Measurements from ENCODE around the gene SLC39A1.

The SLC39A1 gene

DNA sequence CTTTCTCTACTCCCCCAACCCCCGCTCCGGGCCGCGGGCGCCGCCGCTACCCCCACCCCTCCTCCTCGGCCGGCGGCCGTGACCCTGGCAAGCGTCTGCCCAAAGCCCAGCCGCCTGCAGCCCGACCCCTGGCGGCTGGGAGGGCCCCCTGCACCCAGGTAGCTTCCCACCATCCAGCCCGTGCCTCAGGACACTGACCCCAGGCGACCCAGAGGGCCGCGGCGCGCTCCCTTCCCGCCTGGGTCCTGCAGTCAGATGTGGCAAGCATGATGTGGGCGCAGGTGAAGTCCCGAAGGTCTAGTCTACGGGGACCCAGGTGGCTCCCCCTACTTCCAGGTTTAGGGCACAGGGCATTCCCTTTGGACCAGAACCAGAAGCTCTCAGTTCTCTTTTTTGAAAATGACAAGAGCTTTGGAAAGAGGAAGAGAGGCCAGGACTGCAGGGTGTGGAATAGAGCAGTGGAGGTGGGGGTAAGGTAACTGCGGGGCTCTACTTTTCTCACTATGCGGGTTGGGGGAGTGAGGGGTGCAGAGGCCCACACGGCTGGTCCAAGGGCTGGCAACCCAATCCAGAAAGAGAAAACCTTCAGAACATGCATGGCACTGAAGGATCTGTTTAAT is 16.6 kb downstream of the SLC39A1 start, which contains the start of gene DENND4B:
DENND4B (minus strand) TSS at position 97 of the 620 bp plus-strand sequence. CDS start 2,344 bp downstream, outside the sequence.
- no peak for DNase-seq (ENCODE audit: low read depth)

DNA sequence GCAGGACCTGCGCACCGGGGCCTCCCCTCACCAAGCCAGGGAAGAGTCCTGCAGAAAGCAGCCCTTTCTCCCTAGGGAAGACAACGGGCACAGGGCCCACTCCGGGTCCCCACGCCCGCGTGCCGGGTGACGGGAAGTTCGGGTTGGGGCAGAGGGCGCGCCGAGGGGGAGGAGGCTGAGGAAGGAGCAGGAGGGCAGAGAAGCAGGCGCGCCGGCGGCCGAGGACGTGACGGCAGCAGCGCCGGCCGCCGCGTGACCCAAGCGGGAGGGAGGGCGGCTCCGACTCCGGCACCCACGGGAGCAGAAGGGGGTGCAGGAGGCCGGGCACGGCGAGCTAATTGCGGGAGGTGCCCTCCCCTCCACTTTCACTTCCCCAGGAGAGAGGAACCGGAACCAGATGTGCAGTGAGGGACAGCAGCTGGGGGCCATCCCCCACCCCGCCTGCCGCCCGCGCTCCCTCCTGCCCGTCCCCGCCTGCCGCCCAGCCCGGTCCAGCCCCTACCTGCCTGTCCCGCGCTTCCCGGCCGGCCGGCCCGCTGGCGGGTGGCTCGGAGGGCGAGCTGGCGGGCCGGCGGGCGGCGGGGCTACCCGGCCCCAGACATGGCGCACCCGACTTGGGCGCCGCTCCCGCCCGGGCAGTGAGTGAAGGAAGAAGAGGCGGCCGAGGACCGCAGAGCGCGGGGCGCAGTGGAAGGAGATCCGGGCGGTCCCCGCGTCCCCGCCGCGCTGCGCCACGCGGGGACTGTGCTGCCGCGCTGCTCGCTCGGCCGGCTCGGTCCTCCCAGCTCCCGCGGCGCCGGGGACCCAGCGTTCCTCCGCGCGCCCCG is 17.3 kb downstream of the SLC39A1 start:
- DNase-seq (ENCODE audit: low read depth) = no peak

DNA sequence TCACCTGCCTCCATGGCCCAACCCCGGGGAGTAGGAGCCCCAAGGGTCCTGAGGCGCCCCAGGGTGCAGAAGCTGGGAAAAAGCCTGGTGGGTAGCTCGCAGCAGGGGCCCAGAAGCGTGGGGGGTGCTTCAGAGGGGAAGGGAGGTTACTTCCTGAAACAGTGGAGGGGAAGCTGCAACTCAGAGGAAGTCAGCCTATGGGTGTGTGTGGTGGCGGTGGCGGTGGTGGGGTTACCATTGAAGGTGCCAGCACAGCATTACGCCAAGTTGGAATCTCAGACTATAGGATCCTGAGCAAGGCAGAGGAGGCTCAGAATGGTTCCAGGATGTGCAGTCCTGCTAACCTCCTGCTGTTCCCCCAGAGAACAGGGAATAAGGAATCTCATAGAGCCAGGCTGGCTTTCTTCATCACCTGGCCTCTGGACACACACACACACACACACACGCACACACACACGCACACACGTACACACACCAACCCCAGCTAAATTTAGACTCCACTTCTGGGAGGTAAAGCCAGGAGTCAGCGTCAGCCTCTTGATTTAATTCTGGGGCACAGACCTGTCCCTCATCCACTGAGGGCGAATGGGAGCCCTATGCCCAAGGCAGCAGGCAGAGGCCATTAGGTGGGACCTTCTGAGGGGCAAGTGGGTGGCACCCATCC is 18.1 kb downstream of the SLC39A1 start:
- no peak for DNase-seq (ENCODE audit: low read depth)

DNA sequence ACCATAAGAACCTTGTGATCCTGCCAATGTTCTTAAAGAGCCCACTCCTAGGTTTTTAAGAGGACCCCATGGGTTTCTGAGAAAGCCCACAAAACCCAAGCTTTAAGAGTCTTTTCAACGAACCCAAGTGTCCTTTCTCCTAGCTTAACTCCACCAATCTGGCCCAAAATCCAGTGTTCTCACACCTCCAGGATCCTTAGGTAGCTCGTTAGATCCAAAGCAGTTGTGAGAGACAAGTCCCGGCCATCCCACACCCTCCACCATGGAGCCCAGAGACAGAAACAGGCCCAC is 18.6 kb downstream of the SLC39A1 start:
- DNase-seq (ENCODE audit: low read depth) = no peak

DNA sequence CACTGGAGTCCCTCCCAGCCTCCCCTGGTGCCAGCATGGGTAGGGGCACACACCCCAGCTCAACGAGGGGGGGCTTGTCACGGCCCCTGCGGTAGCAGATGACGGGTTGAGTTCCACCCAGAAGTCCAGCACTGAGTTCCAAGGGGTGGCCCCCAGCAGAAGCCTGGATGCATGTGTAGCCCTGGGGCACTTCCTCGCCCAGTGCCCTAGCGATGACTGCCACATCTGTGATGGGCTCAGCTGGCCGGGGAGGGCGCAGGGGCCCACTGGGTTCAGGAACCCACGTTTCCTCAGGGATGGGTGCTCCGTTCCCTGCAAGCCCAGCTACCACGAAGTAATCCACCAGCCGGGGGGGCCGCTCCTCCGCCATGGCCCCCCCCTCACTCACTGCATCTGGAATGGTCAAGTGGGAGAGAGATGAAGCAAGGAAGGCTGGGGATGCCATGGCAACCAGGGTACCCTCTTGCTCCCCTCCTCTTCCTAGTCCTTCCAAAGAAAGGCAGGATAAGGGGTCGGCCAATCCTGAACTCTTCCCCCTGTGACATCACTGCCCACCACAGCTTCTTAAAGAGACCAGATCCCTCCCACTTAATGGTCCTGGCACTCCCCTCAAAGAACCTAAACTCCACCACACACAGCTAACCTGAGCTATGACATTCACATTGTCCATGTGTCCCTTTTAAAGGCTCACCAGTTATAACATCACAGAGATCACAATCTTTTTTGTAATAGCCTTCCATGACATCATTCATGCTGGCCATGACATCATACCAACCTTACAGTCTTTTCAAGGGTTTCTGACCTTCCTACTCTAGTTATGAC is 19.1 kb downstream of the SLC39A1 start:
- DNase-seq (ENCODE audit: low read depth) = no peak

DNA sequence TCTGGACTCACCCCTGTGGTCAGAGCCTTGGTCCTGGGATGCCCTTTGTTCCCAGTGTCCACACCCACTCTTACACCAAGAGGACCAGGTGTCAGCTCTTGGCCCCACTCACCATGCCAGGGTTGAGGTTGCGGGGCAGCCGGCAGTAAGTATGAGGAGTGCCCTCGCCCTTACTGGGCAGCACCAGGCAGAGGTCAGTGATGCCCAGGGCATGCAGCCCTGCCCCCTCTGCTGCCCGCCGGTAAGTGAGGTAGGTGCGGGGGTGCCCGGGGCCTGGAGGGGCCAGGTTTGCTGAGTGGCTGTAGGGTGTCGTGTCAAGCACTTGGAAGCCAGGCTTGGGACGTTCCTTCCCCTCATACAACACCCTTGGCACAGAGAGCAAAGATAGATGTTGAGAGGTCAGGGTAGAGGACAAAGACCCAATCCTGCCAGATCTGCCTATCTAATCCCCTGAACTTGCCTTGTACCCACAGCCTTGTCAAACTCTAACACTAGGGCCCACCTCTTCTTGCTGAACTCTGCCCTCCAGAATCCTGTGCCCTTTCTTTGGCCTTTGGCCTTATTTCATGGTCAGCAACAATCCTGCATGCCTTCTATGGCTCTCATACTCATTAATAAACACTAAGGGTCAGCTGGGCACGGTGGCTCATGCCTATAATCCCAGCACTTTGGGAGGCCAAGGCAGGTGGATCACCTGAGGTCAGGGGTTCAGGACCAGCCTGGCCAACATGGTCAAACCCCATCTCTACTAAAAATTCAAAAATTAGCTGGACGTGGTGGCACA is 20.4 kb downstream of the SLC39A1 start:
- no peak for DNase-seq (ENCODE audit: low read depth)

DNA sequence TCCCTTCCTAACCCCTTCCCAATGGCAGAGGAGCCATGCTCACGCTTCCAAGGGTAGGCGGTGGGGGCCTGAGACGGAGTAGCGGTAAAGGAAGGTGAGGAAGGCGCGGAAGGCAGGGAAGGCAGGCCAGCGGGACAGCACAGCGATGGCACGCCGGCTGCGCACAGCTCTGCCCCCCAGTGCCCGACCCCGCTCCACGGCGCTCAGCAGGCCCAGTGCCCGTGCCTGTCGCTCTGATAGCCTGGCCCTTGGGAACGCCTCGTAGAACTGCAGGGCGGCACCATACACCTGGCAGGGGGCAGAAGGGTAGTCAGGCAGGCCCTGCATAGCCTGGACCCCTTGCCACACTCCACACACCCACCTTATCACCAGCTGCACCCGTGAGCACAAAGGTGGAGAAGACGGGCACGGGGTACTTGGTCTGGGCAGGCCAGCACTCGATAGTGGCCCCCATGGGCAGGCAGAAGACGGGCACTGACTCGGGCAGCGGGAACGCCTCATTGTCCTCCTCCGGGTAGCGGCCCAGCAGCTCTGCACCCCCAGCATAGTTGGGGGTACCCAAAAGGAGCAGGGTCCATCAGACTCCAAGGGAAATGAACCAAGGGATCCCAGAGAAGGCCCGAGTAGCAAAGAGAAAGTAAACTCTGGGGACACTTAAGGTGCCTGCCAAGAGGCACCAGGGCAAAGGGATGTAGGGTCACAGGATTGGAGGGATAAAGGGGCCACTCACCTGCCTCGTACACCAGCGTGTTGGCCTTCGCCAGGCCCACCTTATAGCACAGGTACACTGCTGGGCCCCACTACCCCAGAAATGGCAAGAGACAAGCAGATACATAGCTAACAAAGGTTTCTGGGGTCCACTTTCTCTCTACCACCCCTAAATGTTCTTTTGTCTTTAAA is 21.3 kb downstream of the SLC39A1 start:
- no peak for DNase-seq (ENCODE audit: low read depth)

DNA sequence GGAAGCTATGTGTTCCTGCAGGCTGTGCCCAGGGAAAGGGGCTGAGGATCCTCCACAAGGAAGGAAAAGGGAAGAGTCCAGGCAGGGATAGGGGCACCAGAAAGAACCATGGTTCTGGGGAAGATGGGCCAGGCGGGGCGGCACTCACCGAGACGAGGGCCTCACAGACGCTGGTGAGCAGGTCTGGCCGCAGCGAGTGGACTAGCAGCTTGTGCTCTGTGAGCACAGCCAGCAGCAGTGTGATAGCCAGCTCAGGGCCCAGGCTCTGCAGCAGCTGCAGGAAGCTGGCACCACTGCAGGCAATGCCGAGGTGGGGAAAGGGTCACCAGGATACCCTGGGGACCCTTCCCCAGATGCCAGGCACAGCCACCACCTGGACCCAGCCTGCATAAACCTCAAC is 22.6 kb downstream of the SLC39A1 start:
- DNase-seq (ENCODE audit: low read depth) = no peak

DNA sequence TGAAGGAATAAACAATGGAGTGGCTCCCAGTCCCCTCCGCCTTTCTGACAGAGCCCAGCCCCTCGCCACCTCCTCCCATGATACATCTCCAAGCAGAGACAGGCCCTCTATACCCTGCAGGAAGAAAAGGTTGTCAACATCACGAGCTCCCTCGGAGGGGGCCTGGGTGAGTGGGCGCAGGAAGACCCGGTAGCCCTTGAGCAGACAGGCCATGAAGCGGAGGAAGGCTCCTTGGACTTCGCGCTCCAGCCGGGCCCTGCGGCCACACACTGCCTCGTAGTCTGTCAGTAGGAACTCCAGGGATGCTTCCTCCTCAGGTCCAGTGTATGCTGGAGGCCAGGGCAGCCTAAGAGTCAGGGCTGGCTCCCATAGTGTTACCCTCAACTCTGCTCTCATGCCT is 23.9 kb downstream of the SLC39A1 start:
- no peak for DNase-seq (ENCODE audit: low read depth)

DNA sequence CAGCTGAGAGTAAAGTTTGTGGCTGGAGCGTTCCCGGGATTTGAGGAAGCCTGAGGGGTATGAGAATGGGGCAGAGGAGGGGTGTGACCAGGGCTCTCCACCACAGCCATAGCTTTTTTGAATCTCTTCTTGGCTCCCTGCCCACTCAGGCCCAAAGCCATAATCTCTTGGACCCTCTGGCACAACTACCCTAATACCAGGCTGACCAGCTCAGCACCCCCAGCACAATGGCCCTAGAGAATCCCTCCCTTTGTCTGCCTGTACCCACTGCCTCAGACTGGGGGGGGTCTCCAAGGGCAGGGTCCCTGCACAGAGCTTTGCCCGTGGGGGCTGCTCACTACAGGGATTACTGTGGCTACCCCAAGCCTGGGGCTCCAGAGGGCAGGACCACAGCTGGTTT is 24.3 kb downstream of the SLC39A1 start:
- DNase-seq (ENCODE audit: low read depth) = no peak

DNA sequence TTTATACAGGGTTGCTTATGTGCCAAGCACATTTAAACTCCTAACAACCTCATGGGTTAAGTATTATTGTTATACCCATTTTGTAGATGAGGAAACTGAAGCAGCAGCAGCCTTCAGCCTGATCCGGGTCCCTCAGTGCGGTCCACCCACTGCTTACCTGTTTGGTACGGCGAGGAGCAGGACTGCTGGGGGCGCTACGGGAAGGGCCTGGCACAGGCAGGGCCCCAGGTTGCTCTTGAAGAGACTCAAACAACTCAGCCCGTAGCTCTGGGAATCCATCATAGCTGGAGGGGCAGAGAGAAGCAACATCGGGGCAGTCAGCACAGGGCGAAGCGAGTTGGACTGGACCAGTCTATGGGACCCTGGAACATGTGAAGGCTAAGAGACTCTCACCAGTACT is 26.0 kb downstream of the SLC39A1 start:
- no peak for DNase-seq (ENCODE audit: low read depth)

DNA sequence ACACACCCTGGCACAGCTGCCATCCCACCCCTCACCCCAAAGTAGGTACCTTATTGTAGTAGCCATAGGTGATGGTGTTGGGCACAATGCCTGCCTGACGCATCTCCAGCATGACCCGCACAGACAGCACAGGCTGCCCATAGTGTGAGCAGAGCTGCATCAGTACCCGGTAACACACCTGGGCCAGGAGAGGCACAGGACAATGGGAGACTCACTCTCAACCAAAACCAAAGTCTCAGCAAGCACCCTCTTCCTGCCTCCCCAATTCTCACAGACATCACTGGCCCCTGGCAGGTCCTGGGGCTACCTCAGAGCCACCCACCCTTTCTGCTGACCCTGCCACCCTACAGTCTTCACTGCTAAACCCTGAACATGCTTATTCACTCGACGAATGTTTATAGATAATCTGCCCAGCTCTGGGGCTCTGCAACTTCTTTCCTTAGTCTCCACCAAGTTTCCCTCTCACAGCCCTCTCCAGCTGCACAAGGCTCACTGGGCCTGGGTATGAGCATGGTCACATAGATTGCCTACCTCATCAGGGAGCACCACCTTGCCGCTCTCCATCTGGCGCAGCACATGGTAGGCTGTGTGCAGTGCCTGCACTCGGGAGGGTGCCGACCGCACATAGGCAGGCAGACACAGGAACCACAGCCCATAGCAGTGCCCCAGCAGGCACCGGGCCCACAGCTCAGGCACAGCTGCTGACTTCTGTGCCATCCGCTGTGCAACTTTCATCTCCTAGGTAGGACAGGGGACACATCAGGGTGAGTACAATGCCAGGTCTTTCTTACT is 27.1 kb downstream of the SLC39A1 start:
- no peak for DNase-seq (ENCODE audit: low read depth)

DNA sequence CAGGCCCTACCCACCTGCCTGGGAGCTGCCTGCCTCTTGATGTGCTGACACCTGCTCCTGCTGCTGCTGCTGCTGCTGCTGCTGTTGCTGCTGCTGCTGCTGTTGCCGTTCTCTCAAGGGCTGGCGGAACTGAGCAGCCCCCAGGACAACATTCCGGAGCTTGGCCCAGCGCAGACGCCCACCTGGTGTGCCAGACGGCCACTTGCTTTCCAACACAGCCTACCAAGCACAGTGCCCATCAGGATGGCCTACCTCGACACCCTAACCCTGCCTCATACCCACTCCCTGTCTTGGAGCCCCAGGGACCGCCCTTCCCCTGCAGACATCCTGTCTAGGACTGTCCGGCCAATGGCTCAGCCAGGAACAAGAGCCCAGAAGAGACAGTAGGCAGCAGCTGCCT is 28.6 kb downstream of the SLC39A1 start:
- no peak for DNase-seq (ENCODE audit: low read depth)

DNA sequence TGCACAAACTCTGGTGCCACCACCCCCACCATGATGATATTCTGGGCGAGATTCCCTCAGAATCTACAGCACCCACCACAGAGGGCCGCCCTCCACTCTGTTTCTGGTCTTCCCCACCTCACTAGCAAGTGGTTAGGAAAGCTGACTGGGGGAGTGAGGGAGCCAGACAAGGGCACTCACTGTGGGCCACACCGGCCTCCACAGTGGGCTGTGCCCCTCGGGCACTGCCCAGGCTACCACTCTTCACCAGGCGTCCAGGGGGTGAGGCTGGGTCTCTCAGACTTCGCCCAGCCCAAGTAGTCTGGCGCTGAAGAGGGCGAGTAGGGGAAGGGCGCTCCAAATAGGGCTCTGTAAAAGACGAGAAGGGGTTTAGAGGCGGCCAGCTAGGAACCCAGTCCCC is 29.4 kb downstream of the SLC39A1 start:
- no peak for DNase-seq (ENCODE audit: low read depth)

DNA sequence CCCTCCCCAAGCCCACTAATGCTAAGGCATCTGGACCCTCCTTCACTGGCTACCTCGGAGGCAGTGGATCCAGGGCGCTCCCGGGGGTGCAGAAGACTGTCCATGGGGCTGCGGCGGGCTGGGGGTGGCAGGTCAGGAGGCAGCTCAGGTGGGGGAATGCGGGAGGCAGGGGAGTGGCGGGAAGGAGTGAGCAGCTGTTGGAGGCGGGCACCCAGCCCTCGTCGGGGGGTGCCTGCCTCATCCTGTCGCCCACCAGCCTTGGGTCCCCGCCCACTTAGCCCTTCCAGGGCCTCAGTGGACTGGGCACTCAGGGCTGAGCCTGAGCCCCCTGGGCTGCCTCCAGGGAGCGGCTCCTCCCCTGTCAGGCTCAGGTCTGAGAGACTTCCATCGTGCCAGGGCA is 29.9 kb downstream of the SLC39A1 start:
- no peak for DNase-seq (ENCODE audit: low read depth)

DNA sequence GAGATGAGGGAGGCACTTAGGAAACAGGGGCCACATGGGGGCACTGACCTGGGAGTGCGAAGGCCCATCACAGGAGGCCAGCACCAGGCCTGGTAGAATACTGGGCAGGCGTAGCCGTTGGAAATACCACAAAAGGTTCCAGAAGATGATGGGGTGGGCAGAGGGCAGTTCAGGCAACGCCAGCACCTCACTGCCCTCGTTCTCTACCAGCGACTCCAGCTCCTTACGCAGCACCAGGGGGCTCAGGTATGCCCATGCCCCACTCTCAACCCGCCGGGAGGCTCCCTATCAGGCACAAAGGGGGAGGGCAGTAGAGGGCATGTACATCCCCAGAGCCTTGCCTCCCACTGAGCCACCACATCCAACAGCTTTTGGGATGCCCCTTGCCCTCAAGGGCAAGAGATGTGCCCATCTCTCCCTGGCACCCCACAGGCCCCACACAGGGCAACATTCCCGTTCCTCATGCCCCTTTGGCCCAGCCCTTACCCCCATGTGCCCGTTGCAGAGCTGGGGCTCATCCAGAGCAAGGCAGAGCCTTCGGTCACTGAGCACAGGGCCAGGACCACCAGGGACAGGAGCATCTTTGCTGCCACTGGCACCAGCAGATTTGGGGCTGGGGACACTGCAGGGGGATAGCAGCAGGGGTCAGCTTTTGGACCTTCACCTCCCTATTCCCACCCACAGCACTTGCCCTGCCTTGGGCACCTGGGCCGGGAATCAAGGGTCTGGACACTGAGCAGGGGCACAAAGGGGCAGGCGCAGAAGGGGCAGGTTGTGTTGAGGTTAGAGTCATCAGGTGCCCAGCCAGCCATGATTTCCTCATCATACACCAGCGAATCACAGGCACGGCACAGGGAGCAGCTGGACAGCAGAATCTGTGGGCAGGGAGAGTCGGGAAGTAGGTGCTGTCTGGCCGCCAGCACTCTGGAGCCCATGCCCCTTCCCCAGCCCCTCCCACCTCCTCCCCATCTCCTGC is 30.9 kb downstream of the SLC39A1 start:
- no peak for DNase-seq (ENCODE audit: low read depth)

DNA sequence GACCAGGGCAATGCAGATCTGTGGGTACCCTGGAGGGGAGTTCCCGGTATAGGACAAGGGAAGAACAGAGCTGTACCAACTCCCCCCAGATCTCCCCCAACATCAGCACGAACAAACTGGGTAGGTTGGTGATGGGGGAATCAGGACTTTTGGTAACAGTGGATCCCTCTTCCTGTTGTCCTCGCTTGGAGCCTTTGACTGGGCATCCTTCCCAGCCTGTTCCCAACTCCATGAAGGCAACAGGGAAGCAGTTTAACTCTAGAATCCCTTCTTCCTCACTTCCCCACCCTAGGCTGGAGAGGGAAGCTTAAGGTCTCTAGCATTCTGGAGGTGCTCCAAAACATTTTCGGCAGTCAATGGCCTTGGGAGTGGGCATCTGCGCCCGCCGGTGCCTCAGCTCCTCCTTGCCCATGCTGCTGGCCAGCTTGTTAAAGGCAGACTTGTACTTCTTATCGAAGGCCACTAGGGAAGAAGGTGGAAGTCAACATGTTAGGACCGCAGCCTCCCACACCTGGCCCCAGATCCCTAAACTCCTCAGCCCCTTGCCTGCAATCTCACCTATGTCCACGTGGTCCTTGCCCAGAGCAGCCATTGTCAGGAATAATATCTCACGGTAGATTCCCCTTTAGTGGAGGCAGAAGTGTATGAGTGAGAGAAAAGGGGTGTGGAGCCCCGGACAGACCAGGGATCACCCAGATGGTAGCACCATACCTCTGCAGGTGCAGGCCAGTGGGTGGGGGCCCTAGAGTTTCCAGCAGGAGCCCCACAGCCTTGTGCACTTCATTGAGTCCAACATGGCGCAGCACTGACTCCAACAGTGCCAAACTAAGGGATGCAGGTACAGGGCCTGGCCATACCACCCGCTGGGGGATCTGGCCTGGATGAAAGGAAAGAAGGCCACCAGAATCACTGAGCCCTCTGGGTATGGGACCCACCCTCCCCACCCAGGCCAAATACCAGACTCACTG is 33.1 kb downstream of the SLC39A1 start:
- DNase-seq (ENCODE audit: low read depth) = no peak
